Breast epithelium (tissue), 3 donors: ENCODE results near the gene PARVB.

ENCODE experiments used
- CTCF ChIP-seq, 3 donors: fragments of 450-650 bp; IDR thresholded peaks; one replicate each; pipeline ENCODE4 v1.5.1; 2016 to 2017; ENCODE audit warnings: antibody characterized with exemption in 3 of 3, mild to moderate bottlenecking in 3 of 3, moderate library complexity in 3 of 3
- POLR2A ChIP-seq: fragments of 450-650 bp; IDR thresholded peaks from one replicate; pipeline ENCODE4 v1.6.1; 2016; ENCODE audit warnings: antibody characterized with exemption, mild to moderate bottlenecking, moderate library complexity

GRCh38 chr22:44082801-44083200 is 58.7 kb downstream of the PARVB start:
- TF ChIP-seq CTCF (IDR thresholded peaks at IDR 0.05), result no peak
- TF ChIP-seq POLR2A, result no peak
